ENCODE data around the gene VTI1A. TPM values are rescaled to one million over a fixed set of nuclear protein-coding genes. Genes with fewer than 3 reads are reported as not detected.

VTI1A gene
- total and polyA plus RNA-seq, 9 of the 15 experiments (the other 6 are each of a cell fraction or from before 2014, with no cell fraction given): 9.3 to 21.4 (median 16.0) TPM

DNA sequence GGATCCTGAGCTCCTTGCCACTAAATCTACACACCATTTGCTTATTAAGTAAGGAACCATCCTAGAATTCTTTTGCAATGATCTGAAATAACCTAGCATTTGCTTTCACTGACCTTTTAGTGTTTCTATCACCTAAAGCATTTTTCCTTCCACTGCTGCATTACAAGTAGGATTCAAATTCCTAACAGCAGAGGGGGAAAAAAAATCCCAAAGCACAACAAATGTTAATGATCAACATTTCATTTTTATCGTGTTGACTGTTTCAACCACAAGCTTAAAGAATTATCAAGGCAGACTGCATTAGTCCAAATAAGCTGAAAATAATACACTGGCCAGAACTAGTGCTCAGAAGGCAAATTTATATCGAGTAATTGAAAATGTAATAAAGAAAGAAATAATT, 328.4 kb downstream of the VTI1A start (continued):
- TF ChIP-seq, protein P1, sequence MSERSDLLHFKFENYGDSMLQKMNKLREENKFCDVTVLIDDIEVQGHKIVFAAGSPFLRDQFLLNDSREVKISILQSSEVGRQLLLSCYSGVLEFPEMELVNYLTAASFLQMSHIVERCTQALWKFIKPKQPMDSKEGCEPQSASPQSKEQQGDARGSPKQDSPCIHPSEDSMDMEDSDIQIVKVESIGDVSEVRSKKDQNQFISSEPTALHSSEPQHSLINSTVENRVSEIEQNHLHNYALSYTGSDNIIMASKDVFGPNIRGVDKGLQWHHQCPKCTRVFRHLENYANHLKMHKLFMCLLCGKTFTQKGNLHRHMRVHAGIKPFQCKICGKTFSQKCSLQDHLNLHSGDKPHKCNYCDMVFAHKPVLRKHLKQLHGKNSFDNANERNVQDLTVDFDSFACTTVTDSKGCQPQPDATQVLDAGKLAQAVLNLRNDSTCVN (CRISPR knock-in tag; IDR thresholded peaks at IDR 0.05): no peak

DNA sequence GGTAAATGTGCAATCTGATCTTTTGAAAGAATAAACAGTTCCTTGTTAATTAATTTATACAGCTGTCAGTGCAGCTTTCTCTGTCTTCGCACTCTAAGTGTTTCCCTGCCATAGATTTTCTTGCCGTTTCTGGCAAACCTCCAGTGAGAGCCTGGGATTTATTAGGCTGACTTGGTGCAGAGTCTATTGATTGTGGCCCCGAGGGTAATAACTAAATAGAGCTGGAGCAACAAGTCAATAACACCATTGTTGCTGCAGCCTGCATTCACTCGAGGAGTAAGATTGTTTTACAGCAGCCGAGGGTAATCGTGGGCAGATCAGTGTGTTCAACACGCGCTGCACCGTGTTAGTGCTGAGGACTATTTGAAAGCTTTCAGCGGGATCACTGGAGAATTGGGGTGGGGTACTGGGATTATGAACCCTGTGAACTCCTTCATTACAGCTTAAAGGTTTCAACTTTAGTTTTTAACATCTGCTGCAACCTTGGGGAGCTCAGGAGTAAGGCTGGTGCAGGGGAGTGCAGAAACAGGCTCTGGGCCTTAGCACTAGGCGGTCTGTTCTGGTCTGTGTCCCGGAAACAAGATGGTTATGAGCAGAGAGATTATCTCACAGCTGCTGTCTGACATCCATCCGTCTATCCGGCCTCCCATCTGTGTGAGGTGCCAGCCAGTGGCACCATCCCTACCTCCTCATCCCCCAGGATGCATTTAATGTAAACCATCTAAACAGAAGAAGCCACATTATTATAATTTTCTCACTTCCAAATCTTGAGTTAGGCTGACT, 329.1 kb downstream of the VTI1A start:
- FAIRE-seq (no peak), DNase-seq (ENCODE audit: extremely low read depth in 1 of 4, low spot score in 3 of 4) (no peak), ATAC-seq (no peak)
- Histone ChIP-seq H3K9me1 (ENCODE audit: control insufficient read depth, insufficient read depth, low read length) (no peaks in the 10 kb centered on the region), H2AFZ (ENCODE audit: low read depth, low read length) (no peak overlapping the region), H3K4me2 (ENCODE audit: insufficient read depth, low read length) (no peak overlapping the region), H3K27me3 (ENCODE audit: control insufficient read depth in 2 of 2, insufficient read depth in 2 of 2, low read length in 2 of 2) (no peaks in the 10 kb centered on the region), H3K4me3 (no peak overlapping the region), H3K4me1 (replicated peaks in 1 of 2; ENCODE audit: control insufficient read depth in 2 of 2, insufficient read depth in 2 of 2, low read length in 2 of 2) (no peaks in the 10 kb centered on the region), H3K9me3 (replicated peaks; ENCODE audit: control insufficient read depth, insufficient read depth, low read depth, low read length) (no peaks in the 10 kb centered on the region), H4K20me1 (replicated peaks; ENCODE audit: control insufficient read depth, insufficient read depth, low read length) (no peaks in the 10 kb centered on the region), H3K27ac (ENCODE audit: extremely low read depth, low read depth, low read length) (no peak overlapping the region), H3K36me3 (ENCODE audit: control insufficient read depth, insufficient read depth, low read length) (no peaks in the 10 kb centered on the region), H3K79me2 (ENCODE audit: control insufficient read depth, insufficient read depth, low read length) (no peaks in the 10 kb centered on the region), H3K9ac (ENCODE audit: insufficient read depth in 1 of 2, low read depth in 2 of 2, low read length in 2 of 2) (no peak overlapping the region)
- CTCF ChIA-PET (ENCODE audit: low intra/inter-chr PET ratio): no interaction called here
- WGBS (ENCODE audit: insufficient coverage, low coverage, missing lambda C conversion rate): 77% methylated on average over 14 of the region's 14 CpGs
- POLR2A ChIA-PET: no interaction called here
- in situ Hi-C loops (cut with MboI) (no loop called here), intact Hi-C loops (cut with micrococcal nuclease) (no loop called here)
- no TSS peak for BruUV-seq (replicated peaks)
- TF ChIP-seq ZNF507 (tag; conservative IDR thresholded peaks at IDR 0.05): no peak
- TF ChIP-seq, protein P2, sequence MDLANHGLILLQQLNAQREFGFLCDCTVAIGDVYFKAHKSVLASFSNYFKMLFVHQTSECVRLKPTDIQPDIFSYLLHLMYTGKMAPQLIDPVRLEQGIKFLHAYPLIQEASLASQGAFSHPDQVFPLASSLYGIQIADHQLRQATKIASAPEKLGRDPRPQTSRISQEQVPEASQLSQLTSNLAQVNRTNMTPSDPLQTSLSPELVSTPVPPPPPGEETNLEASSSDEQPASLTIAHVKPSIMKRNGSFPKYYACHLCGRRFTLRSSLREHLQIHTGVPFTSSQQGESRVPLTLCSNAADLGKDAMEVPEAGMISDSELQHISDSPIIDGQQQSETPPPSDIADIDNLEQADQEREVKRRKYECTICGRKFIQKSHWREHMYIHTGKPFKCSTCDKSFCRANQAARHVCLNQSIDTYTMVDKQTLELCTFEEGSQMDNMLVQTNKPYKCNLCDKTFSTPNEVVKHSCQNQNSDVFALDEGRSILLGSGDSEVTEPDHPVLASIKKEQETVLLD (IDR thresholded peaks at IDR 0.05): no peak
- no peak for TF ChIP-seq MCM5 (IDR thresholded peaks at IDR 0.05; ENCODE audit: low read depth)
- TF ChIP-seq GTF2E2 (tag; IDR thresholded peaks at IDR 0.05): no peak
- no peak for TF ChIP-seq THRAP3 (IDR thresholded peaks at IDR 0.05; ENCODE audit: borderline replicate concordance)
- no peak for TF ChIP-seq SREBF2 (CRISPR knock-in tag; IDR thresholded peaks at IDR 0.05)
- TF ChIP-seq CCAR2 (IDR thresholded peaks at IDR 0.05; ENCODE audit: low read depth, low read length): no peak
- TF ChIP-seq, protein P3, sequence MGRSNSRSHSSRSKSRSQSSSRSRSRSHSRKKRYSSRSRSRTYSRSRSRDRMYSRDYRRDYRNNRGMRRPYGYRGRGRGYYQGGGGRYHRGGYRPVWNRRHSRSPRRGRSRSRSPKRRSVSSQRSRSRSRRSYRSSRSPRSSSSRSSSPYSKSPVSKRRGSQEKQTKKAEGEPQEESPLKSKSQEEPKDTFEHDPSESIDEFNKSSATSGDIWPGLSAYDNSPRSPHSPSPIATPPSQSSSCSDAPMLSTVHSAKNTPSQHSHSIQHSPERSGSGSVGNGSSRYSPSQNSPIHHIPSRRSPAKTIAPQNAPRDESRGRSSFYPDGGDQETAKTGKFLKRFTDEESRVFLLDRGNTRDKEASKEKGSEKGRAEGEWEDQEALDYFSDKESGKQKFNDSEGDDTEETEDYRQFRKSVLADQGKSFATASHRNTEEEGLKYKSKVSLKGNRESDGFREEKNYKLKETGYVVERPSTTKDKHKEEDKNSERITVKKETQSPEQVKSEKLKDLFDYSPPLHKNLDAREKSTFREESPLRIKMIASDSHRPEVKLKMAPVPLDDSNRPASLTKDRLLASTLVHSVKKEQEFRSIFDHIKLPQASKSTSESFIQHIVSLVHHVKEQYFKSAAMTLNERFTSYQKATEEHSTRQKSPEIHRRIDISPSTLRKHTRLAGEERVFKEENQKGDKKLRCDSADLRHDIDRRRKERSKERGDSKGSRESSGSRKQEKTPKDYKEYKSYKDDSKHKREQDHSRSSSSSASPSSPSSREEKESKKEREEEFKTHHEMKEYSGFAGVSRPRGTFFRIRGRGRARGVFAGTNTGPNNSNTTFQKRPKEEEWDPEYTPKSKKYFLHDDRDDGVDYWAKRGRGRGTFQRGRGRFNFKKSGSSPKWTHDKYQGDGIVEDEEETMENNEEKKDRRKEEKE (IDR thresholded peaks at IDR 0.05; ENCODE audit: borderline replicate concordance in 1 of 2, control insufficient read depth in 1 of 2, low read depth in 2 of 2, low read length in 1 of 2): no peak
- no peak for TF ChIP-seq GATAD2B (IDR thresholded peaks at IDR 0.05; ENCODE audit: borderline replicate concordance)
- no peak for TF ChIP-seq FIP1L1 (IDR thresholded peaks at IDR 0.05; ENCODE audit: low read depth, low read length, poor library complexity, severe bottlenecking)
- no peak for TF ChIP-seq BDP1 (IDR thresholded peaks at IDR 0.05; ENCODE audit: insufficient read depth, insufficient read length)
- no peak for TF ChIP-seq RBM22 (IDR thresholded peaks at IDR 0.05; ENCODE audit: low read depth, low read length, poor library complexity, severe bottlenecking)
- TF ChIP-seq GTF2F1 (IDR thresholded peaks at IDR 0.05; ENCODE audit: low read depth, low read length): no peak
- no peak for TF ChIP-seq ZNF583 (CRISPR knock-in tag; IDR thresholded peaks at IDR 0.05)

Data from K562 (cell line).